HepG2 (cell line): ENCODE measurements around the gene COMMD7. TPM values are rescaled to one million over a fixed set of nuclear protein-coding genes. Genes with fewer than 3 reads are reported as not detected.

Source experiments
- AKAP8 ChIP-seq: sonication (generic); formaldehyde crosslinking; IDR thresholded peaks from 2 replicates; pipeline ENCODE4 v1.5.1; 2020; ENCODE audit warnings: mild to moderate bottlenecking, missing genetic modification reagents
- CBX2 ChIP-seq, 2 experiments: fragments of 200-600 bp in 1 of 2; sonication (generic); formaldehyde crosslinking in 1 of 2; IDR thresholded peaks; 2 replicates each; pipeline versions ENCODE4 v1.7.0 to v1.8.1; 2018 to 2022; ENCODE audit warnings: low read depth in 2 of 2, low read length in 1 of 2, mild to moderate bottlenecking in 1 of 2, missing genetic modification reagents in 1 of 2
- CHCHD3 ChIP-seq: sonication (generic); formaldehyde crosslinking; IDR thresholded peaks from 2 replicates; pipeline ENCODE4 v1.8.0; 2022; ENCODE audit warnings: mild to moderate bottlenecking, missing genetic modification reagents, moderate library complexity
- KLF9 ChIP-seq: IDR thresholded peaks from 2 replicates; pipeline ENCODE4 v1.6.1; 2016; ENCODE audit warnings: low read depth
- PAX8 ChIP-seq: sonication (generic); formaldehyde crosslinking; IDR thresholded peaks from 2 replicates; pipeline ENCODE4 v1.8.0; 2022; ENCODE audit warnings: mild to moderate bottlenecking, missing genetic modification reagents, borderline replicate concordance
- SIN3B ChIP-seq: fragments of 150-350 bp; IDR thresholded peaks from 2 replicates; pipeline ENCODE4 v1.6.1; 2014; ENCODE audit warnings: low read length
- SMAD1 ChIP-seq: sonication (generic); formaldehyde crosslinking; IDR thresholded peaks from 2 replicates; pipeline ENCODE4 v1.4.0; 2020; ENCODE audit warnings: missing genetic modification reagents, low read depth, mild to moderate bottlenecking, borderline replicate concordance
- WIZ ChIP-seq: sonication (generic); formaldehyde crosslinking; IDR thresholded peaks from 2 replicates; pipeline ENCODE4 v1.5.1; 2020; ENCODE audit warnings: mild to moderate bottlenecking, missing genetic modification reagents
- ZBTB38 ChIP-seq: sonication (generic); formaldehyde crosslinking; IDR thresholded peaks from 2 replicates; pipeline ENCODE4 v1.5.1; 2020; ENCODE audit warnings: mild to moderate bottlenecking, missing genetic modification reagents
- ZIK1 ChIP-seq: sonication (generic); formaldehyde crosslinking; IDR thresholded peaks from 2 replicates; pipeline ENCODE4 v1.5.0; 2020; ENCODE audit warnings: mild to moderate bottlenecking, low read depth, missing genetic modification reagents, borderline replicate concordance
- ZNF546 ChIP-seq: sonication (generic); formaldehyde crosslinking; conservative IDR thresholded peaks from 2 replicates; pipeline ENCODE4 v1.8.1; 2023; ENCODE audit warnings: mild to moderate bottlenecking, missing genetic modification reagents
- ZNF558 ChIP-seq: sonication (generic); formaldehyde crosslinking; IDR thresholded peaks from 2 replicates; pipeline ENCODE4 v1.9.0; 2022; ENCODE audit warnings: mild to moderate bottlenecking, missing genetic modification reagents, borderline replicate concordance
- ZNF776 ChIP-seq: sonication (generic); formaldehyde crosslinking; IDR thresholded peaks from 2 replicates; pipeline ENCODE4 v1.4.0; 2020; ENCODE audit warnings: mild to moderate bottlenecking, missing genetic modification reagents
- polyA plus RNA-seq, 8 experiments: library from polyadenylated mRNA; depleted of rRNA in 3 of 8; stranded (reverse) in 7 of 8; unstranded in 1 of 8; fragments of >200 nt; fragmentation: Illumina TruSeq in 4 of 8; extraction: Trizol in 4 of 8; gene quantifications; 2 replicates each; pipeline versions ENCODE4 v1.2.1 to v1.2.3, GENCODE V29; 2011 to 2016; ENCODE audit warnings: low read depth in 4 of 8, missing spikeins in 1 of 8, mixed read lengths in 1 of 8; ENCODE audit not compliant: insufficient read depth in 1 of 8
- total RNA-seq, 5 experiments: library from RNA; depleted of rRNA; stranded (reverse); fragments of >200 nt; fragmentation: Illumina TruSeq; extraction: Trizol; gene quantifications; 2 replicates each; pipeline ENCODE4 v1.2.3, GENCODE V29; 2016; ENCODE audit warnings: low read depth in 1 of 5
- TF ChIP-seq, protein P1 (sequence below): sonication (generic); formaldehyde crosslinking; IDR thresholded peaks from 2 replicates; pipeline ENCODE4 v1.8.1; 2023; ENCODE audit warnings: mild to moderate bottlenecking, inconsistent platforms, moderate library complexity, missing genetic modification reagents, borderline replicate concordance
- TF ChIP-seq, protein P2 (sequence below): sonication (generic); formaldehyde crosslinking; IDR thresholded peaks from 2 replicates; pipeline ENCODE4 v1.9.0; 2021; ENCODE audit warnings: missing genetic modification reagents, borderline replicate concordance
- TF ChIP-seq, protein P3 (sequence below): sonication (generic); IDR thresholded peaks from 2 replicates; pipeline ENCODE4 v1.6.1; 2016; ENCODE audit warnings: low read depth, borderline replicate concordance
- TF ChIP-seq, protein P4 (sequence below): sonication (generic); formaldehyde crosslinking; IDR thresholded peaks from 2 replicates; pipeline ENCODE4 v1.4.0; 2020; ENCODE audit warnings: missing genetic modification reagents
- TF ChIP-seq, protein P5 (sequence below): fragments of 450-650 bp; IDR thresholded peaks from 2 replicates; pipeline ENCODE4 v1.6.1; 2017
- TF ChIP-seq, protein P6 (sequence below): sonication (generic); formaldehyde crosslinking; conservative IDR thresholded peaks from 2 replicates; pipeline ENCODE4 v1.8.1; 2023; ENCODE audit warnings: missing genetic modification reagents

The COMMD7 gene
- total and polyA plus RNA-seq, 2 of the 13 experiments (the other 11 are each of a cell fraction or from before 2014, with no cell fraction given), result 42.1 to 53.3 TPM

DNA sequence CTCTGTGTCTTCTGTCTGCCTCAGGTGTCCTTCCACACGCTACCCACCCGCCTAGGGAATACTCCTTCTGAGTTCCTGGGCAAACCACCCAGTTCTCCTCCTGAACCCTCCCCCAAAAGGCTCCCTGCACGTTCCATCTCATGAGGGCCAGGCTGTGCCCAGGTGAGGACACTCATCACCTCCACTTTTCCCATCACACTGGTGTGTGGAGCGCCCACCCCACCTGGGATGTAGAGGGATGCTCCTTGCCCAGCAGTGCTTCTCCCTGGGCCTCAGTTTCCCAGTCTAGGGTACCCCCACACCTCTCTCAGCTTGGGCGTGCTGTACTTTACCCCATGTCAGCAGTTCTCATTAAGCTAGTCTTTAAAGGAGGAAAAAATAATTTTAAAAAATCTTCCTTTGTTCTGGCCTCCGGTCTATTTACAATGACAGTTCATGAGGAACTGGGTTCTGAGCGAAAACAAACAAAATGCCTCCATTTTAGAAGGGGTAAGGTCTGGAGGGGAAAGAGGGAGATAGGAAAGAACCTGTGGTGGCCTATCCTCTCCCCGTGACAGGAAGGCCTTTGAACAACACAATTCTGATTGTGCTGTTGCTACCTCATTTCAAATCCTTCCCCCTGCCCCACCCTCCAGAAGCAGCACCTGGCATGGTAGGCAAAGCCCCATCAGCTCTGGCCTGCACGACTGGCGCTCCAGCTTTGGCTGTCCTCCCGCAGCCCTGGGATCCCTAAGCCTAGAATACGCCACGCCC is 67.9 kb downstream of the COMMD7 start (continued):
- no peak for TF ChIP-seq PAX8 (CRISPR knock-in tag)
- TF ChIP-seq, protein P1, sequence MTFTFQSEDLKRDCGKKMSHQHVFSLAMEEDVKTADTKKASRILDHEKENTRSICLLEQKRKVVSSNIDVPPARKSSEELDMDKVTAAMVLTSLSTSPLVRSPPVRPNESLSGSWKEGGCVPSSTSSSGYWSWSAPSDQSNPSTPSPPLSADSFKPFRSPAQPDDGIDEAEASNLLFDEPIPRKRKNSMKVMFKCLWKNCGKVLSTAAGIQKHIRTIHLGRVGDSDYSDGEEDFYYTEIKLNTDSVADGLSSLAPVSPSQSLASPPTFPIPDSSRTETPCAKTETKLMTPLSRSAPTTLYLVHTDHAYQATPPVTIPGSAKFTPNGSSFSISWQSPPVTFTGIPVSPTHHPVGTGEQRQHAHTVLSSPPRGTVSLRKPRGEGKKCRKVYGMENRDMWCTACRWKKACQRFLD (CRISPR knock-in tag), result no peak
- TF ChIP-seq, protein P2, sequence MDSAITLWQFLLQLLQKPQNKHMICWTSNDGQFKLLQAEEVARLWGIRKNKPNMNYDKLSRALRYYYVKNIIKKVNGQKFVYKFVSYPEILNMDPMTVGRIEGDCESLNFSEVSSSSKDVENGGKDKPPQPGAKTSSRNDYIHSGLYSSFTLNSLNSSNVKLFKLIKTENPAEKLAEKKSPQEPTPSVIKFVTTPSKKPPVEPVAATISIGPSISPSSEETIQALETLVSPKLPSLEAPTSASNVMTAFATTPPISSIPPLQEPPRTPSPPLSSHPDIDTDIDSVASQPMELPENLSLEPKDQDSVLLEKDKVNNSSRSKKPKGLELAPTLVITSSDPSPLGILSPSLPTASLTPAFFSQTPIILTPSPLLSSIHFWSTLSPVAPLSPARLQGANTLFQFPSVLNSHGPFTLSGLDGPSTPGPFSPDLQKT (CRISPR knock-in tag), result no peak
- TF ChIP-seq ZIK1 (CRISPR knock-in tag), result no peak
- TF ChIP-seq, protein P3, sequence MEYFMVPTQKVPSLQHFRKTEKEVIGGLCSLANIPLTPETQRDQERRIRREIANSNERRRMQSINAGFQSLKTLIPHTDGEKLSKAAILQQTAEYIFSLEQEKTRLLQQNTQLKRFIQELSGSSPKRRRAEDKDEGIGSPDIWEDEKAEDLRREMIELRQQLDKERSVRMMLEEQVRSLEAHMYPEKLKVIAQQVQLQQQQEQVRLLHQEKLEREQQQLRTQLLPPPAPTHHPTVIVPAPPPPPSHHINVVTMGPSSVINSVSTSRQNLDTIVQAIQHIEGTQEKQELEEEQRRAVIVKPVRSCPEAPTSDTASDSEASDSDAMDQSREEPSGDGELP, result no peak
- TF ChIP-seq ZNF546, result 0 out of 2 replicates have a peak, but pooled peaks have one; percentile 39
- TF ChIP-seq, protein P4, sequence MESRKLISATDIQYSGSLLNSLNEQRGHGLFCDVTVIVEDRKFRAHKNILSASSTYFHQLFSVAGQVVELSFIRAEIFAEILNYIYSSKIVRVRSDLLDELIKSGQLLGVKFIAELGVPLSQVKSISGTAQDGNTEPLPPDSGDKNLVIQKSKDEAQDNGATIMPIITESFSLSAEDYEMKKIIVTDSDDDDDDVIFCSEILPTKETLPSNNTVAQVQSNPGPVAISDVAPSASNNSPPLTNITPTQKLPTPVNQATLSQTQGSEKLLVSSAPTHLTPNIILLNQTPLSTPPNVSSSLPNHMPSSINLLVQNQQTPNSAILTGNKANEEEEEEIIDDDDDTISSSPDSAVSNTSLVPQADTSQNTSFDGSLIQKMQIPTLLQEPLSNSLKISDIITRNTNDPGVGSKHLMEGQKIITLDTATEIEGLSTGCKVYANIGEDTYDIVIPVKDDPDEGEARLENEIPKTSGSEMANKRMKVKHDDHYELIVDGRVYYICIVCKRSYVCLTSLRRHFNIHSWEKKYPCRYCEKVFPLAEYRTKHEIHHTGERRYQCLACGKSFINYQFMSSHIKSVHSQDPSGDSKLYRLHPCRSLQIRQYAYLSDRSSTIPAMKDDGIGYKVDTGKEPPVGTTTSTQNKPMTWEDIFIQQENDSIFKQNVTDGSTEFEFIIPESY (CRISPR knock-in tag), result 0 out of 2 replicates have a peak, but pooled peaks have one; percentile 10
- TF ChIP-seq, protein P5, sequence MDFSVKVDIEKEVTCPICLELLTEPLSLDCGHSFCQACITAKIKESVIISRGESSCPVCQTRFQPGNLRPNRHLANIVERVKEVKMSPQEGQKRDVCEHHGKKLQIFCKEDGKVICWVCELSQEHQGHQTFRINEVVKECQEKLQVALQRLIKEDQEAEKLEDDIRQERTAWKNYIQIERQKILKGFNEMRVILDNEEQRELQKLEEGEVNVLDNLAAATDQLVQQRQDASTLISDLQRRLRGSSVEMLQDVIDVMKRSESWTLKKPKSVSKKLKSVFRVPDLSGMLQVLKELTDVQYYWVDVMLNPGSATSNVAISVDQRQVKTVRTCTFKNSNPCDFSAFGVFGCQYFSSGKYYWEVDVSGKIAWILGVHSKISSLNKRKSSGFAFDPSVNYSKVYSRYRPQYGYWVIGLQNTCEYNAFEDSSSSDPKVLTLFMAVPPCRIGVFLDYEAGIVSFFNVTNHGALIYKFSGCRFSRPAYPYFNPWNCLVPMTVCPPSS, result no peak
- TF ChIP-seq SMAD1 (CRISPR knock-in tag), result no peak
- no peak for TF ChIP-seq KLF9
- TF ChIP-seq CHCHD3, result 0 out of 2 replicates have a peak, but pooled peaks have one; percentile 78
- 0 out of 2 replicates have a peak, but pooled peaks have one; percentile 37 for TF ChIP-seq WIZ (CRISPR knock-in tag)
- no peak for TF ChIP-seq ZBTB38
- no peak for TF ChIP-seq ZNF776 (CRISPR knock-in tag)
- no peak for TF ChIP-seq CBX2 (IDR thresholded peaks at IDR 0.05; ENCODE audit: low read depth, low read length)
- no peak for TF ChIP-seq CBX2 (CRISPR knock-in tag; IDR thresholded peaks at IDR 0.05; ENCODE audit: low read depth)
- TF ChIP-seq, protein P6, sequence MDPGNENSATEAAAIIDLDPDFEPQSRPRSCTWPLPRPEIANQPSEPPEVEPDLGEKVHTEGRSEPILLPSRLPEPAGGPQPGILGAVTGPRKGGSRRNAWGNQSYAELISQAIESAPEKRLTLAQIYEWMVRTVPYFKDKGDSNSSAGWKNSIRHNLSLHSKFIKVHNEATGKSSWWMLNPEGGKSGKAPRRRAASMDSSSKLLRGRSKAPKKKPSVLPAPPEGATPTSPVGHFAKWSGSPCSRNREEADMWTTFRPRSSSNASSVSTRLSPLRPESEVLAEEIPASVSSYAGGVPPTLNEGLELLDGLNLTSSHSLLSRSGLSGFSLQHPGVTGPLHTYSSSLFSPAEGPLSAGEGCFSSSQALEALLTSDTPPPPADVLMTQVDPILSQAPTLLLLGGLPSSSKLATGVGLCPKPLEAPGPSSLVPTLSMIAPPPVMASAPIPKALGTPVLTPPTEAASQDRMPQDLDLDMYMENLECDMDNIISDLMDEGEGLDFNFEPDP (CRISPR knock-in tag), result no peak
- TF ChIP-seq ZNF558 (CRISPR knock-in tag), result no peak
- TF ChIP-seq AKAP8 (CRISPR knock-in tag), result 0 out of 2 replicates have a peak, but pooled peaks have one; percentile 13
- no peak for TF ChIP-seq SIN3B
